Left colon (tissue), 2 donors: Measurements from ENCODE around the gene IL6ST. TPM values are rescaled to one million over a fixed set of nuclear protein-coding genes. Genes with fewer than 3 reads are reported as not detected.
"Not testable (repeated sequence)": the region's sequence is repeated elsewhere in the genome, so short reads cannot be mapped to it uniquely, and the experiment has no call there.

Source experiments
- ATAC-seq: fragments of 200-7000 bp; cut with Tn5 transposase; one replicate; pipeline ENCODE4 v1.9.1; 2020; ENCODE audit warnings: mild to moderate bottlenecking, moderate library complexity
- DNase-seq, 2 donors: peaks; one replicate each; pipeline ENCODE4 v3.0.0-alpha.2; 2020
- intact Hi-C, 2 donors: fragments of 100-400 bp; cut with DNase I in 1 of 2; cut with micrococcal nuclease in 1 of 2; formaldehyde crosslinking; loops; one replicate each; pipeline versions ENCODE4 v1.11.2 to v1.14.0; 2022; cut with DNase I, micrococcal nuclease
- total RNA-seq, 2 donors: library from RNA; stranded (reverse); fragmentation: NEBNext Ultra II Directional; extraction: Animal tissue kit (Norgen Biotek cat#: 25700); gene quantifications; one replicate each; pipeline ENCODE4 v1.2.1, GENCODE V29; 2021
- donor health status: DM: no; HTN: no; CAD: no.
- donor health status: DM: yes; HTN: yes; CAD: no.

IL6ST gene
- total RNA-seq, 2 donors from 2014 or later: 73.6 to 114 TPM

DNA sequence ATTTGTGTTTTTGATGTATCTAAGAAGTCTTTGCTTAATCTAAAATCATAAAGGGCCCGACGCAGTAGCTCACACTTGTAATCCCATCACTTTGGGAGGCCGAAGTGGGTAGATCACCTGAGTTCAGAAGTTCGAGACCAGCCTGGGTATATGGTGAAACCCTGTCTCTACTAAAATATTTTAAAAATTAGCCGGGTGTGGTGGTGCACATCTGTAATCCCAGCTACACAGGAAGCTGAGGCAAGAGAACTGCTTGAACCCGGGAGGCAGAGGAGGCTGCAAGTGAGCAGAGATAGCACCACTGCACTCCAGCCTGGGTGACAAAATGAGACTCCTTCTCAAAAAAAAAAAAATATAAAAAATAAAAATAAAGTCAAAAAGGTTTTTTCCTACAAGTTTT is 9.6 kb downstream of the IL6ST start:
- DNase-seq: no peak
- intact Hi-C loops: no loop called here
- ATAC-seq: no peak

DNA sequence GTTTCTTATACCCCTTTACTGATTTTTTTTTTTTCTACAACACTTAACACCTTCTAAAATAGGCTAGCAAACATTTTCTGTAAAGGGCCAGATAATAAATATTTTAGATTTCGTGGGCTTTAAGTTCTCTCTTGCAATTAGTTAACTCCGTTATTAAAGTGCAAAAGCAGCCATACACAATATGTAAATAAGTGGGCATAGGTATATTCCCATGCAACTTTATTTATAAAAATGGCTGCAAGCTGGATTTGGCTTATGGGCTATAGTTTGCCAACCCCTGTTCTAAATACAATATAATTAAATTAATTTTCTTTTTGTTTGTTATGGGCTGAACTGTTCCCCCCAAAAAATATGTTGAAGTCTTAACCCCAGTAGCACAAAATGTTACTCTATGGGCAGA is 10.8 kb downstream of the IL6ST start:
- no peak for DNase-seq
- no peak for ATAC-seq
- intact Hi-C loops: no loop called here

DNA sequence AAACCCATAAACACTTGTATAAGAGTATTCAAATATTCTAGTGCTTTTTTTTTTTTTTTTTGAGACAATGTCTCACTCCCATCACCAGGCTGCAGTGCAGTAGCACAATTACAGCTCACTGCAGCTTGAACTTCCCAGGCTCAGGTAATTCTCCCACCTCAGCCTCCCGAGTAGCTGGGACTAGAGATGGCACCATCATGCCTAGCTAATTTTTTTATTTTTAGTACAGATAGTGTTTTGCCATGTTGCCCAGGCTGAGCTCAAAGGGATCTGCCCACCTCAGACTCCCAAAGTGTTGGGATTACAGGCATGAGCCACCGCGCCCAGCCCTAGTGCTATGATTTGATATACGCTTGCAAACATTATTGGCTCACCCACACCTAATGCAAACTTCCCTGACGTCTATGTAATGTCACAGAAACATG is 11.8 kb downstream of the IL6ST start:
- ATAC-seq (peak; percentile 94), DNase-seq (peak in 1 of 2 donors; percentile 48)
- intact Hi-C loops: no loop called here

DNA sequence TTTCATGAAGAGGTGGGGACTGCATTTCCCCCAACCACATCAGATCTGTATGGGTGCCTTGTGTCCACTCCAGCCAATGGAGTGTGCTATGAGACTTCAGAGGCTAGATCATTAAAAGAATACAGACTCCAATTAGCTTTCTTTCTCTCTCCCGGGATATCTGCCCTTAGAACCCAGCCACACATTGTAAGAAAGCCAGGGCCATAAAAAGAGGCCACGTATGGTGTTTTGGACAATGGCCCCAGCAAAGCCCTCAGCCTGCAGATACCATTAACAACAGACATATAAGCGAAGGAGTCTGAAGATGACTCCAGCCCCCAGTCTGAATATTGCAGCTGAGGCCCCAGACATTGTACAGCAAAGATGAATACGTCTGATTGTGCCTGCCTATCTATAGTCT is 21.5 kb downstream of the IL6ST start:
- intact Hi-C loops: no loop called here
- no peak for ATAC-seq
- no peak for DNase-seq

DNA sequence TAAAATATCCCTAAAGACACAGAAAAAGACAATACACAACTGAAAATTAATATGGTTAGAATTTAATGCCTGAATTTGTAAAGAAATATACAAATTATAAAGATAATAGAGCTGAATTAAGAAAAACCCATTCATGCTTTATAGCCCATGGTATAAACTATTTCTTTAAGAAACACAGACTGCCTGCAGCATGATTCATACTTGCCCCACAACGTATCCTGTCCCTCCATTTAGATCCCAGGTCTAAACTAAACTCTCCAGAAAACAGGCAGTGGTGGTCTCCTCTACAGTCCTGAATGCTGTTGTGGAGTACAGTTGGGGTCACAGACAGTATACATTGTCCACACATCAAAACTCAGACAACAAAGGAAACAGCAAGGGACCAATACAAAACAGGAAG is 24.8 kb downstream of the IL6ST start:
- intact Hi-C loops: no loop called here
- ATAC-seq (no peak), DNase-seq (no peak)

DNA sequence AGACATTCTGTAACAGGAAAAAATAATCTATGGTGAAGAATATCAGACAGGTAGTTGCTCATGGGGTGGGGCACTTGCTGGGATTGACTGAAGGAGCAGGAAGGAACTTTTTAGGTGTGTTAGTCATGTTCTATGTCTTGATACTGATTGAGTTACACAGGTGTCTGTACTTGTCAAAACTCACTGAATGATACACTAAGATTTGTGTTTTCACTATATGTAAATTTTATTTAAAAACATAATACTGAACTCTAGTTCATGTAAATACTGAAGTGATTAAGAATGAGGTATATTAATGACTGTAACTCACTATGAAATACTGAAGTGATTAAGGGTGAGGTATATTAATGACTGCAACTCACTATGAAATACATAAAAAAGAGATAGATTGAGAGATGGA is 28.5 kb downstream of the IL6ST start:
- ATAC-seq (peak; percentile 79), DNase-seq (no peak)
- intact Hi-C loops: no loop called here

DNA sequence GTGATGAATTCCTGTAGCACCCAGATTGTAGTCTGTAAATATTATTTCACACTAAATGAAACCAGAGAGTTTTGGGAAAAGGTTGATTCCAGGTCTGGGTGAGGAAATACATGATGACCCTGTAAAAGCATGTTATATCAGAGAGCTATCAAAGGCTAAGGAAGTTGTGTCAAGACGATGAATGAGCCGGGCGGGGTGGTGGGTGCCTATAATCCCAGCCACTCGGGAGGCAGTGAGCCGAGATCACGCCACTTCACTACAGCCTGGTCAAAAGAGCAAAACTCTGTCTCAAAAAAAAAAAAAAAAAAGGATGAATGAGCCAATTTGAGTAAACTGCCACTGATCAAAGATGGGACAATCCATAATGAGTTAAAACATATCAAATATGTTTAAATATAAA is 29.2 kb downstream of the IL6ST start:
- no peak for ATAC-seq
- intact Hi-C loops: no loop called here
- DNase-seq: no peak

DNA sequence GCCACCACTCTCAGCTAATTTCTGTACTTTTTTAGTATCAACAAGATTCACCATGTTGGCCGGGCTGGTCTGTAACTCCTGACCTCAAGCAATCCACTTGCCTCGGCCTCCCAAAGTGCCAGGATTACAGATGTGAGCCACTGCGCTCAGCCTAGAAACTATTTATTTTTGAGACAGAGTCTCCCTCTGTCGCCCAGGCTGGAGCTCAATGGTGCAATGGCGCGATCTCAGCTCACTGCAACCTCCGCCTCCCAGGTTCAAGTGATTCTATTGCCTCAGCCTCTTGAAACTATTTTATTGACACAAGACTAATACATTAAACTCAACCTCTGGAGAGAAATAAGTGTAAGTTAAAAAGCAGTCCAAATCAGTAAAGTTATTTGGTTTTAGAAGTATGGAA is 34.0 kb downstream of the IL6ST start:
- no peak for DNase-seq
- intact Hi-C loops: no loop called here
- no peak for ATAC-seq

DNA sequence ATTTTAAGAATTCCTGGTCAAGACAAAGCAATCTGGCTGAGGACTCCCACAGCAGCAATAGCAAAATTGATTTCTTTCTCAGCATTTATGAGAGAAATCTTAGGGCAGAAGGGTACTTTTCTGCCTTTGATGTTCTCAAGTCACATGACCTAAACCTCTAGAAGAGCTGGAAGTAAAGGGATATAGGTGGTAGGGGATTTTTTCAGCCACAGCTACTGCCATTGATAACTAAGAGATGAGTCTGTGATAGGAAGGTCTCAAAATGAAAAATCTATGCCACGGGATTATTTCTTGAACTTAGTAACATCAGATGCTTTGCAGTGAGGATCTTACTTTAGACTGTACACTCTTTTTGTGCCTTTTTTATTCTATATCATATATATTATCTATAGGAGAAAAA is 35.6 kb downstream of the IL6ST start:
- intact Hi-C loops: no loop called here

DNA sequence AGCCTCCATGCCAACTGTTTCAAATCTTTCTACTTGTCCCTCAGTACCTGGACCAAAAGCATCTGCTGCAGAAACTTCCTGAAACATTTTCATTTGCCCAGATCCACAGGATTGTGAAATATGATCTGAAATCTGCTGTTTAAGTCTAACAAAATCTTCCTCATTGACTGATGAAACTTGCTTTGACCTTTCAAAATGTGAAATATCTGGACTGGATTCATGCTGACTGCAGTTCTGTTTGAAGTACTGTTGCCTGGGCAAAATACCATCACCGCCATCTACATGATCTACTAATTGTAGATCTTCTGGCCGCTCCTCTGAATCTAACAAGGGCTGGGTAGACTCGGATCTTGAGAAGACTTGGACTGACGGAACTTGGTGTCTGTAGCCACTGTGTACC is 53.6 kb downstream of the IL6ST start:
- DNase-seq, ATAC-seq, intact Hi-C loops: not testable (repeated sequence)

More for the DNA sequence above, 35.6 kb downstream of the IL6ST start:
- ATAC-seq (no peak), DNase-seq (no peak)

DNA sequence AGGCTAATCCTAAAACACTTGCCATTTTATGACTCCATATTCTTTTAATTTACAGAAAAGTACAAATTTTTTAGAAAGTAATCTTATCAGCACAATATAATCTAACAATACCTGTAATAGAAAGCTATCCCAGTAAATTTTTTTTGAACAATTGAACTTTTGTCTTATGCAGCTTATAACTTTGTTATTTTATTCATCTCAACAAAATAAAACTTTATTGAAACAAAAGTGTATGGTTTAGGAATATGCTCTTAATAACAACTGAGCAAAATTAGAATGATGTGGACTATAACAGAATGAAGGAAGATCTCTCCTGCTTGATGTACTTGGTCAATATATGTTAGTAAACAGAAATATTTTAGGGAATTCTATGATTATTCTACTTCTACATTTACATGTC is 57.2 kb downstream of the IL6ST start:
- not testable (repeated sequence) for ATAC-seq, DNase-seq
- intact Hi-C loops: loop anchor here (5.0 to 10.0 kb wide), 3 partner anchors 265 to 907 kb away; no protein-coding TSS in a partner anchor

DNA sequence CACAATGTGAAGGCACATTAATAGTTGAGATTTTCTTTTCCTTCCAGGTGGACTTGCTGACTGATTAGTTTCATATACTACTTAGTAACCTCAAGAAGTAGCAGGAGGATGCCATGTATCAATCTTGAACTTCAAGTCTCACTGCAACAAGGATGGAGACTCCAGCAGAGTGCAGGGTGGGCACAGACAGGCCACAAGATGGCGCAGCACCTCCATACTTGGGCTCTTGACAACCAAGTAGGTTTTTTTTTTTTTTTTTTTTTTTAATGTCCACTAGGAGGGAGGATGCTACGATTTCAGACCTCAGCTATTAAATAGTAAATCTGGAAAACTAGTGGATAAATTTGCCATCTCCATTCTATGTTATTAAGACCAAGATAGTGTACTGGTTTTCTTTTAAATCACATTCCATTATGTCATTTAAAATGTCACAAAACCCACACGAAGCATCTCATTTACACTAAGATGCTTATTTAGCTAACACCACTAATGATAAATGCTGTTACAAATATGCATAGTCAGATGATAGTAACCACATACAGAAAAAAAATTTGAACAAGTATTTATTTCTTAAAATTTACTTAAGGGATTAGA is 58.6 kb downstream of the IL6ST start:
- peak; percentile 64 to 86 for DNase-seq
- intact Hi-C loops: loop anchor here (5.0 to 10.0 kb wide), 3 partner anchors 266 to 909 kb away; no protein-coding TSS in a partner anchor
- ATAC-seq: peak; percentile 84

DNA sequence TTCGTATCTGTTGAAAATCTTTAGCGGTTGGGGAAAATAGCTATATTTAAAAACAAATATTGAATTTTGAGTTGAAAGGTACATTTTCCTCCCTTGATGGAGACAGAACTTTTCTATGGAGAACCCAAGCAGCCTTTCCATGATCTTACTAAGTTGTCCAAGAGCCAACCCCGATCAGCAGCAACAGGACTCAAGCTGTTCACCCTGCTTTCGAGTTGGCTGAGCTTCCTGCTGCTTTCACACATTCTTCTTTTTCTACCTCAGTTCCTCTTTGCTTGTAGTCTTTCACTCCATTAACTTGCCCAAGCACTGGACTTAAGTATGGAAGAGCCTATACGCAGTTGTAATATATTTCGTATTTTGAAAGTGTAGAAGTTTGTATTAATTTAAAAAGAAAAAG is 59.4 kb downstream of the IL6ST start:
- DNase-seq (no peak), ATAC-seq (no peak)
- intact Hi-C loops: loop anchor here (5.0 to 10.0 kb wide), 3 partner anchors 267 to 909 kb away; no protein-coding TSS in a partner anchor

DNA sequence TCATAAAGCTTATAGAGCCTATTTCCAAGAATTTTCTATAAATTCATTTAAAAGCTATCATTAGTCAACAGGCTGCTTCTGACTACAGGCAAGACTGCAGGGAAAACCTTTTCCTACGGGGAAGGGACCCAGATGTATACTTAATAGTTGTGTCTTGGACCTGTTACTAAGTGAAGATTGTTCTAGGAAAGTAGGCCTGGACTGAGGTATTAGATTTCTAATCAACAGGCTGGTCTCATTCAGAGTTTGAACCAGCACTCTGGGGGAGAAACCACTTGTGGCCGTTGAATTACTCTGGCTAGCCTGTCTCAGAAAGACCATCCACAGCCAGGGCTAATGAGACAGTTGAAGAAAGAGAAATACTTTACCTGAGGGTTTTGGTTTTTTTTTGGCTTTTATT is 60.0 kb downstream of the IL6ST start:
- intact Hi-C loops: loop anchor here (5.0 to 10.0 kb wide), 3 partner anchors 268 to 910 kb away; no protein-coding TSS in a partner anchor
- DNase-seq (no peak), ATAC-seq (no peak)

DNA sequence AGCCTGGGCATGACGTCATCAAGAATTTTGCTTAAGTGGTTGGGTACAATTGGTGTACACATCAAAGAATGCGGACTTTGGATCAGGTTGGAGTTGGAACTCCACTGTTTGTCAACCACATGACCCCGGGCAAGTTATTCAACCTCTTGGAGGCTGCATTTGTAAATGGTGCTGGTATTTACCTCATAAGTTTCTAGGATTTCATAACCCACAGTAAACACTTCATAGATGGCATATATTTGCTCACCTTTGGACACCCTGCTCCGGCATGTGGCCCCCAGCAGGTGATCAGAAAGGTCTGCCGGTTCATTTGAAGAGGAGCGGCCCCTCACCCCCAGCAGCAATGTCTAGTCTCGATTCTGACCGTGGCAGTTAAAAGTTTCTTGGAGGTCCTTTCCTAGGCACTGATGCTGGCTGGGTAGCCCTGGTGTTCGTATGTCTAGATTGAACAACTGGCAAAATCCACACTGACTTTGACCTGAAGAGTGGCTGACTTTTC is 60.6 kb downstream of the IL6ST start:
- intact Hi-C loops: loop anchor here (10.0 kb wide), 2 partner anchors 271 to 911 kb away; no protein-coding TSS in a partner anchor
- no peak for DNase-seq
- ATAC-seq: peak; percentile 49

DNA sequence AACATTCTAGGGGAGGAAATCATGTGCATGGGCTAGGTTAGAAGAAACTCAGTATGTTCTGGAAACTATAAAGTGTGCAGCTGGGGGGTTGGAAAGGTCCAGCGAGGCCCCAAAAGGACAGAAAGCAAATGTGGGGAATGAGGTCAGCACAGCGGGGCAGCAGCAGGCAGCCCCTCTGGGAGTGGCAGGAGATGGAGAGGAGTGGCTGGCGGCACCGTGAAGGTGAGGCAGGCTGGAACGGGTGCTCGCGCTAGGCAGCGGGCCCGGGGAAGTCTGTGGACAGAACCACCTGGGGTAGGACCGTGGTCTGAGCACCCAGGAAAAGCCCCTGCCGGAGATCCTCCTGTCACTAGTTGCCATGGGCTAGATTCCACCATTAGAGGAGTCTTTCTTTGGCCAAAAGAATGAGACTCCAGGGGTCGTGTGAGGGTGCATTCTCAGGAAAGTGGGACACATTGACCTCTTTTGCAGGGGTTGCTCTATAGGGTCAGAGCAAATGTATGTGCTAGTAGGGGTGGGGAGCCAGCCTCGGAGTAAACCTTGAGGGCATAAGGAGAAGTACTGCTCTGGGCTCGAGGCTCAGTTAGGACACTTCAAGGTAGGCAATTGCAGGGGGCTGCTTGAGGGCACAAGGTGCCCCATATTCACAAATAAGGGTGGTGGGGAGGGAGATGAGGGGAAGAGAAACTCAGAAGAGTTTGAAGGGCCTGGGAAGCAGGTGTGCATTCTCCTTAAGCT is 61.2 kb downstream of the IL6ST start:
- no peak for DNase-seq
- ATAC-seq: no peak
- intact Hi-C loops: loop anchor here (10.0 kb wide), 2 partner anchors 271 to 911 kb away; no protein-coding TSS in a partner anchor

DNA sequence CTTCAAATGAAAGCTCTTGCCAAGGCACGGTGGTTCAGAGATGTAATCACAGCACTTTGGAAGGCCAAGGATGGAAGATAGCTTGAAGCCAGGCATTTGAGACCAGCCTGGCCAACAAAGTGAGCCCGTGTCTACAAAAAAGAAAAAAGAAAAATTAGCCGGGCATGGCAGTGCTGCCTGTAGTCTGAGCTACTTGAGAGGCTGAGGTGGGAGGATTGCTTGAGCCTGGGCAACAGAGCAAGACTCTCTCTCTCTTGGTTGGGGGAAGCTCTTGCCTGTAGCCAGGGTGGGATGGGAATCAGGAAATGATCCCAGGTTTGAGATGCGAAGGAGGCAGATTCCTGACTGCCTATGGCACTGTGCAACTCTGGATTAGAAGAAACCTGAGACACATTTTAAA is 62.1 kb downstream of the IL6ST start:
- no peak for ATAC-seq
- intact Hi-C loops: loop anchor here (10.0 kb wide), 2 partner anchors 272 to 912 kb away; no protein-coding TSS in a partner anchor
- no peak for DNase-seq

DNA sequence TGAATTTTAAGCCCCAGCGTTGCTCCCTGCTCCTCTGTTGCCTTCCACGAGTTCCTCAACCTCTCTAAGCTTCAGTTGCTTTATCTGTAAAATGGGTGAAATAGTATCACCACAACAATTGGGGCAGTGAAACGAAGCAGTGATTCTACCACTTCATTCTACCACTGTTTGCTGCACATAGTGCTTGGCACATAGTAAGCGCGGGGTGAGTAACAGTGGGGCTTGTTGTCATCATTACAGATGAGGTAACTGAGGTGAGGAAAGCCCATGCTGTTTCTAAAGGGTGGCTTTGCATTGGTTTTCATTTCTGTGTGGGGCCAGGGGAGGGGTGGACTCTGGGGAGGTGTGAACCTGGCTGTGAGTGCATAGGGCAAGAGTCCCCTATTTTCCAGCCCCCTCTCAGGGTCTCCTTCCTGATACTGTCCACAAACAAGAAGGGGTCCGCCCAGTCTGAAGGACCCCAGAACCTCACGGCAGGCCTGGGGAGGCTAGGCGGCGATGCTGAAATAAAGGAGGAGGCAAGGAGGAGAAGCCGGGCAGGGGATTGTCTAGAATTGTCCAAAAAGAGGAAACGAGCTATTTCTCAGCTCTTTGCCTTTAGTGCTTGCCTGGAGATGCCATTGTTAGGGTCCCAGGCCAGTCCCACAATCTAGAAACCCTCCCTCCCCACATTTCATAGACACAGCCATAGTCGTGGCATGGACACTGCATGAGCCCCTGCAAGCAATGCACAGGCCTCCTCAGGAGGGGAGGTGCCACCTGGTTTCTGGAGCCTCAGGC is 65.6 kb downstream of the IL6ST start:
- intact Hi-C loops: no loop called here
- ATAC-seq: no peak
- no peak for DNase-seq
